Measurements from ENCODE around the gene SERPINE3. TPM values are rescaled to one million over a fixed set of nuclear protein-coding genes. Genes with fewer than 3 reads are reported as not detected.

Gene SERPINE3
- total RNA-seq, 2 experiments from 2014 or later, result not detected

- Histone ChIP-seq H3K4me2 (ENCODE audit: low read length) (no peak overlapping the region), H3K27ac (ENCODE audit: low read depth, low read length, poor library complexity, severe bottlenecking) (no peak overlapping the region), H3K4me1 (ENCODE audit: insufficient read depth, low read length, poor library complexity, severe bottlenecking) (peaks cover 10% of the 10 kb centered on the region), H4K20me1 (ENCODE audit: insufficient read depth, low read length) (no peaks in the 10 kb centered on the region), H2AFZ (ENCODE audit: low read length) (no peak overlapping the region), H3K4me3 (ENCODE audit: low read depth, low read length, poor library complexity, severe bottlenecking) (no peak overlapping the region), H3K9me3 (ENCODE audit: low read length) (no peaks in the 10 kb centered on the region), H3K9me2 (ENCODE audit: insufficient read depth, low read length) (no peaks in the 10 kb centered on the region), H3K79me2 (ENCODE audit: insufficient read depth, low read depth, low read length) (no peaks in the 10 kb centered on the region), H3K36me3 (ENCODE audit: insufficient read depth, low read length) (no peaks in the 10 kb centered on the region)
- TF ChIP-seq EZH2phosphoT487 (IDR thresholded peaks at IDR 0.05; ENCODE audit: borderline replicate concordance, low read depth, low read length), result no peak
- no peak for TF ChIP-seq CTCF (conservative IDR thresholded peaks at IDR 0.05; ENCODE audit: low read length)
- DNase-seq (ENCODE audit: low spot score), result no peak
- ChIA-PET CTCF (ENCODE audit: unreplicated experiment) (no interaction called here), POLR2A (no interaction called here)
- BruUV-seq (replicated peaks), result no TSS peak
- intact Hi-C loops (cut with micrococcal nuclease; ENCODE audit: unreplicated experiment), result no loop called here
Measured at GRCh38 chr13:51327961-51328360, 11.5 kb upstream of the SERPINE3 start.

- no peak overlapping the region for H3K4me2 ChIP-seq (ENCODE audit: low read length)
- no TSS peak for BruUV-seq (replicated peaks)
- POLR2A ChIA-PET, result no interaction called here
- H3K27ac ChIP-seq (ENCODE audit: low read depth, low read length, poor library complexity, severe bottlenecking), result no peak overlapping the region
- no peak overlapping the region for H3K4me3 ChIP-seq (ENCODE audit: low read depth, low read length, poor library complexity, severe bottlenecking)
- no peak for DNase-seq (ENCODE audit: low spot score)
- TF ChIP-seq EZH2phosphoT487 (IDR thresholded peaks at IDR 0.05; ENCODE audit: borderline replicate concordance, low read depth, low read length), result no peak
- no peak for TF ChIP-seq CTCF (conservative IDR thresholded peaks at IDR 0.05; ENCODE audit: low read length)
- no peak overlapping the region for H2AFZ ChIP-seq (ENCODE audit: low read length)
- intact Hi-C loops (cut with micrococcal nuclease; ENCODE audit: unreplicated experiment), result no loop called here
- no peaks in the 10 kb centered on the region for H3K36me3 ChIP-seq (ENCODE audit: insufficient read depth, low read length)
- CTCF ChIA-PET (ENCODE audit: unreplicated experiment), result no interaction called here
- H4K20me1 ChIP-seq (ENCODE audit: insufficient read depth, low read length), result no peaks in the 10 kb centered on the region
- H3K9me3 ChIP-seq (ENCODE audit: low read length), result no peaks in the 10 kb centered on the region
- H3K4me1 ChIP-seq (ENCODE audit: insufficient read depth, low read length, poor library complexity, severe bottlenecking), result peaks cover 10% of the 10 kb centered on the region
- no peaks in the 10 kb centered on the region for H3K9me2 ChIP-seq (ENCODE audit: insufficient read depth, low read length)
- H3K79me2 ChIP-seq (ENCODE audit: insufficient read depth, low read depth, low read length), result no peaks in the 10 kb centered on the region
Measured at GRCh38 chr13:51328488-51328887, 11.0 kb upstream of the SERPINE3 start.

- POLR2A ChIA-PET, result no interaction called here
- no peak for TF ChIP-seq EZH2phosphoT487 (IDR thresholded peaks at IDR 0.05; ENCODE audit: borderline replicate concordance, low read depth, low read length)
- no peak for TF ChIP-seq CTCF (conservative IDR thresholded peaks at IDR 0.05; ENCODE audit: low read length)
- H4K20me1 ChIP-seq (ENCODE audit: insufficient read depth, low read length), result no peaks in the 10 kb centered on the region
- DNase-seq (ENCODE audit: low spot score), result no peak
- H3K79me2 ChIP-seq (ENCODE audit: insufficient read depth, low read depth, low read length), result no peaks in the 10 kb centered on the region
- no peak overlapping the region for H3K27ac ChIP-seq (ENCODE audit: low read depth, low read length, poor library complexity, severe bottlenecking)
- H3K4me3 ChIP-seq (ENCODE audit: low read depth, low read length, poor library complexity, severe bottlenecking), result no peak overlapping the region
- H3K36me3 ChIP-seq (ENCODE audit: insufficient read depth, low read length), result no peaks in the 10 kb centered on the region
- peaks cover 10% of the 10 kb centered on the region for H3K4me1 ChIP-seq (ENCODE audit: insufficient read depth, low read length, poor library complexity, severe bottlenecking)
- H3K9me3 ChIP-seq (ENCODE audit: low read length), result no peaks in the 10 kb centered on the region
- no peak overlapping the region for H2AFZ ChIP-seq (ENCODE audit: low read length)
- no TSS peak for BruUV-seq (replicated peaks)
- no peak overlapping the region for H3K4me2 ChIP-seq (ENCODE audit: low read length)
- CTCF ChIA-PET (ENCODE audit: unreplicated experiment), result no interaction called here
- intact Hi-C loops (cut with micrococcal nuclease; ENCODE audit: unreplicated experiment), result no loop called here
- no peaks in the 10 kb centered on the region for H3K9me2 ChIP-seq (ENCODE audit: insufficient read depth, low read length)
Measured at GRCh38 chr13:51329606-51330005, 9.9 kb upstream of the SERPINE3 start.
